Left lung (tissue), 10 donors: ENCODE results near the gene CXCL10. TPM values are rescaled to one million over a fixed set of nuclear protein-coding genes. Genes with fewer than 3 reads are reported as not detected.
"Not testable (repeated sequence)": the region's sequence is repeated elsewhere in the genome, so short reads cannot be mapped to it uniquely, and the experiment has no call there.

Source experiments
- ATAC-seq: fragments of 200-7000 bp; cut with Tn5 transposase; one replicate; pipeline ENCODE4 v1.9.1; 2020; ENCODE audit warnings: moderate library complexity
- DNase-seq, 4 donors: peaks; one replicate each; pipeline ENCODE4 v3.0.0-alpha.2; 2013 to 2020
- H3K27ac ChIP-seq, 2 donors: fragments of 200-600 bp; sonication (generic) in 1 of 2; one replicate each; pipeline versions ENCODE4 v1.5.0 to v1.8.0; 2020 to 2021
- H3K27me3 ChIP-seq, 2 donors: fragments of 200-600 bp; sonication (generic) in 1 of 2; one replicate each; pipeline versions ENCODE4 v1.5.0 to v1.8.0; 2020 to 2021
- H3K36me3 ChIP-seq, 2 donors: fragments of 200-600 bp; sonication (generic) in 1 of 2; one replicate each; pipeline versions ENCODE4 v1.5.0 to v1.8.0; 2020 to 2021
- H3K4me1 ChIP-seq, 2 donors: fragments of 200-600 bp; one replicate each; pipeline ENCODE4 v1.8.0; 2021
- H3K4me3 ChIP-seq, 2 donors: fragments of 200-600 bp; sonication (generic) in 1 of 2; one replicate each; pipeline versions ENCODE4 v1.5.0 to v1.8.0; 2020 to 2021; ENCODE audit warnings: mild to moderate bottlenecking in 1 of 2
- H3K9me3 ChIP-seq, 2 donors: fragments of 200-600 bp; sonication (generic) in 1 of 2; one replicate each; pipeline versions ENCODE4 v1.5.0 to v1.8.0; 2020 to 2021
- CTCF ChIP-seq, 2 donors: fragments of 200-600 bp; sonication (generic) in 1 of 2; IDR thresholded peaks; one replicate each; pipeline versions ENCODE4 v1.5.0 to v1.8.0; 2021; ENCODE audit warnings: antibody characterized with exemption in 2 of 2
- intact Hi-C, 2 donors: fragments of 100-400 bp; cut with DNase I; formaldehyde crosslinking; loops; one replicate each; pipeline versions ENCODE4 v1.11.2 to v1.14.2; 2022
- polyA plus RNA-seq, 6 donors: library from polyadenylated mRNA; unstranded; fragments of 120-200 nt; gene quantifications; one replicate each; pipeline ENCODE4 v1.2.1, GENCODE V29; 2013; ENCODE audit not compliant: insufficient read length in 6 of 6
- total RNA-seq, 2 donors: library from RNA; stranded (reverse); fragmentation: NEBNext Ultra II Directional; extraction: Animal tissue kit (Norgen Biotek cat#: 25700); gene quantifications; one replicate each; pipeline ENCODE4 v1.2.1, GENCODE V29; 2021
- donor health status: DM: no; HTN: yes; CAD: no.
- donor health status: DM: no; HTN: no; CAD: no.

The CXCL10 gene
- total and polyA plus RNA-seq, 8 donors: 0.94 to 31.6 (median 2.1) TPM

GRCh38 chr4:76058302-76058701, 35.0 kb upstream of the CXCL10 start:
- H3K27ac ChIP-seq: no peak overlapping the region
- no peaks in the 10 kb centered on the region for H3K36me3 ChIP-seq
- TF ChIP-seq CTCF (IDR thresholded peaks at IDR 0.05): no peak
- peaks cover 0 to 7% of the 10 kb centered on the region in 2 donors for H3K4me1 ChIP-seq
- ATAC-seq (no peak), DNase-seq (no peak)
- H3K27me3 ChIP-seq: peaks cover 4 to 6% of the 10 kb centered on the region in 2 donors
- no peaks in the 10 kb centered on the region for H3K9me3 ChIP-seq
- intact Hi-C loops: no loop called here
- no peak overlapping the region for H3K4me3 ChIP-seq

DNA sequence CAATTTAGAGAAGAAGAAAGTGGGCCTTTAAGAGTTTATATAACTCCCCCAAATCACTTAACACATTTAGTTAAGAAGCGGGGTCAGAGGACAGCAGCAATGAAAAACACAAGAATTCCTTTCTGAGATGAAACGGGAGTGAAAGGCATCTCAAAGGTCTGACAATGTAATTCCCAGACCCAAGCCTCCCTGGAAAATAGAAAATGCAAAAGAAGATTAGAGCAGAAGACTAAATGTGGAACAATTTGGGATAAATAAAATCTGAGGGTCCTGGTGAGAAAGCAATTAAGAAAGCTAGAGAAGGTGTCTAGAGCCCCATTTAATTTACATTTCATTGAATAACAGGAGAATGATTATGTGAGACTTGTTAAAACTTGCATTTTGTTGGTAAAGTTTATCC, 32.1 kb upstream of the CXCL10 start:
- peaks cover 4 to 6% of the 10 kb centered on the region in 2 donors for H3K27me3 ChIP-seq
- DNase-seq (no peak), ATAC-seq (no peak)
- intact Hi-C loops: no loop called here
- TF ChIP-seq CTCF (IDR thresholded peaks at IDR 0.05): no peak
- peaks cover 0 to 4% of the 10 kb centered on the region in 2 donors for H3K4me1 ChIP-seq
- no peak overlapping the region for H3K4me3 ChIP-seq
- H3K36me3 ChIP-seq: no peaks in the 10 kb centered on the region
- no peak overlapping the region for H3K27ac ChIP-seq
- H3K9me3 ChIP-seq: no peaks in the 10 kb centered on the region

GRCh38 chr4:76055016-76055415, 31.7 kb upstream of the CXCL10 start:
- DNase-seq (no peak), ATAC-seq (no peak)
- H3K27ac ChIP-seq: no peak overlapping the region
- no peak for TF ChIP-seq CTCF (IDR thresholded peaks at IDR 0.05)
- H3K36me3 ChIP-seq: no peaks in the 10 kb centered on the region
- intact Hi-C loops: no loop called here
- no peak overlapping the region for H3K4me3 ChIP-seq
- peaks cover 0 to under 1% of the 10 kb centered on the region in 2 donors for H3K4me1 ChIP-seq
- peaks cover 4 to 6% of the 10 kb centered on the region in 2 donors for H3K27me3 ChIP-seq
- no peaks in the 10 kb centered on the region for H3K9me3 ChIP-seq

DNA sequence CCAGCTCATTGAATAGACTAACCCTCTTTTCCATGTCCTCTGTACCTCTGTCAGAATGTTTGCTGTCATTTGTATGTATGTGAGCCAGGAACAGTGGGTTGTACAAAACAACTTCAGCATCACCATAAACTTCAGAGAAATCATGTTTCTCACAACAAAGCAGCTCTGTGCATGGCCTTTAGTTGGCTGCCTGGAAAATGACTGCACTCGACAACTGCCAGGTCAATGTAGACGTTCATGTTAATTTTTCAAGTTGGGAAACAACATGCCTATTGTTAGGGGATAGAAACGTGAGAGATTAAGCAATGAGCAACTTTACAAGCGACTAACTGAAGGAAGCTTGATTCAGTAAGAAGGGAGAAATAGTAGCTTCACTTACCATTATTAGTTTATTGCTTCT, 30.4 kb upstream of the CXCL10 start:
- Histone ChIP-seq H3K27ac (no peak overlapping the region), H3K4me1 (no peaks in the 10 kb centered on the region), H3K4me3 (no peak overlapping the region), H3K36me3 (no peaks in the 10 kb centered on the region), H3K9me3 (no peaks in the 10 kb centered on the region), H3K27me3 (peaks cover 4 to 6% of the 10 kb centered on the region in 2 donors)
- ATAC-seq: no peak
- TF ChIP-seq CTCF (IDR thresholded peaks at IDR 0.05): no peak
- intact Hi-C loops: no loop called here
- DNase-seq: no peak

DNA sequence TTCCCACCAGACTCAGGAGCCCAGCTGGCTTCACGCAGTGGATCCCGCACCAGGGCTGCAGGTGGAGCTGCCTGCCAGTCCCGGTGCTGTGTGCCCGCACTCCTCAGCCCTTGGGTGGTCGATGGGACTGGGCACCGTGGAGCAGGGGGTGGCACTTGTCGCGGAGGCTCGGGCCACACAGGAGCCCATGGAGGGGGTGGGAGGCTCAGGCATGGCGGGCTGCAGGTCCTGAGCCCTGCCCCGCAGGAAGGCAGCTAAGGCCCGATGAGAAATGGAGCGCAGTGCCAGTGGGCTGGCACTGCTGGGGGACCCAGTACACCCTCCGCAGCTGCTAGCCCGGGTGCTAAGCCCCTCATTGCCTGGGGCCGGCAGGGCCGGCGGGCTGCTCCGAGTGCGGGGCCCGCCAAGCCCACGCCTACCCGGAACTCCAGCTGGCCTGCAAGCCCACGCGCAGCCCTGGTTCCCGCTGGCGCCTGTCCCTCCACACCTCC, 27.3 kb upstream of the CXCL10 start:
- ATAC-seq, H3K4me3 ChIP-seq, H3K27me3 ChIP-seq, H3K4me1 ChIP-seq, H3K36me3 ChIP-seq, DNase-seq, H3K9me3 ChIP-seq, intact Hi-C loops, H3K27ac ChIP-seq: not testable (repeated sequence)

GRCh38 chr4:76049860-76050416, 26.6 kb upstream of the CXCL10 start:
- intact Hi-C loops, H3K27me3 ChIP-seq, DNase-seq, ATAC-seq, H3K27ac ChIP-seq, H3K4me1 ChIP-seq, H3K9me3 ChIP-seq, H3K36me3 ChIP-seq, H3K4me3 ChIP-seq: not testable (repeated sequence)

DNA sequence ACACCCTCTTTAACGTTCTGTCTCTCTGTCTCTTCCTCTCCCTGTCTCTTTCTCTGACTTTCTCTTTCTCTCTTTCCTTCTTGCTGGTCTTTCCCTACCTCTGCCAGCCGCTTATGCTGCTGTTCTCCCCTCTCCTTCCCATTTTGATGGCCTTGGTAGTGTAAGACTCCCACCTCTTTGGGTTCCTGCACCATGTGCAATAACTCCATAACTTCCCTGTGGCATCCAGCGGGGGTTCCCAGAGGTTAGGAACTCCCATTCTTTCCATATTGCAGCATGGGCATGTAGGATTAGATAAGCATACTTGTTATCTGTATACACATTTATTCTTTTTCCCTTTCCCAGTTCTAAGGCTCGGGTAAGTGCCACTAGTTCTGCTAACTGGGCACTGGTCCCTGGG, 21.4 kb upstream of the CXCL10 start:
- ATAC-seq, DNase-seq, H3K4me3 ChIP-seq, H3K4me1 ChIP-seq, H3K36me3 ChIP-seq, H3K27ac ChIP-seq, H3K9me3 ChIP-seq, H3K27me3 ChIP-seq, intact Hi-C loops: not testable (repeated sequence)

DNA sequence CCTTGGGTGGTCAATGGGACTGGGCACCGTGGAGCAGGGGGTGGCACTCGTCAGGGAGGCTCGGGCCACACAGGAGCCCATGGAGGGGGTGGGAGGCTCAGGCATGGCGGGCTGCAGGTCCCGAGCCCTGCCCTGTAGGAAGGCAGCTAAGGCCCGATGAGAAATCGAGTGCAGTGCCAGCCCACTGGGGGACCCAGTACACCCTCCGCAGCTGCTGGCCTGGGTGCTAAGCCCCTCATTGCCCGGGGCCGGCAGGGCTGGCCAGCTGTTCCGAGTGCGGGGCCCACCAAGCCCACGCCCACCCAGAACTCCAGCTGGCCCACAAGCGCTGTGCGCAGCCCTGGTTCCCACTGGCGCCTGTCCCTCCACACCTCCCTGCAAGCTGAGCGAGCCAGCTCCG, 20.0 kb upstream of the CXCL10 start:
- ATAC-seq, H3K27ac ChIP-seq, H3K4me1 ChIP-seq, H3K4me3 ChIP-seq, intact Hi-C loops, H3K9me3 ChIP-seq, H3K27me3 ChIP-seq, DNase-seq, H3K36me3 ChIP-seq: not testable (repeated sequence)

GRCh38 chr4:76042241-76042998, 19.1 kb upstream of the CXCL10 start:
- H3K27me3 ChIP-seq, H3K4me3 ChIP-seq, ATAC-seq, H3K27ac ChIP-seq, intact Hi-C loops, DNase-seq, H3K4me1 ChIP-seq, H3K9me3 ChIP-seq, H3K36me3 ChIP-seq: not testable (repeated sequence)
